GM19035 (cell line): ENCODE data around the gene LRRC52.
"Not testable (repeated sequence)": the region's sequence is repeated elsewhere in the genome, so short reads cannot be mapped to it uniquely, and the experiment has no call there.

Source experiments
- ATAC-seq: cut with Tn5 transposase; IDR thresholded peaks from one replicate; pipeline ENCODE4 v1.9.1; 2021; ENCODE audit not compliant: unreplicated experiment

The LRRC52 gene

GRCh38 chr1:165580931-165581871 lies 37.4 kb downstream of the LRRC52 start:
- ATAC-seq = no peak

GRCh38 chr1:165581926-165582325 lies 38.1 kb downstream of the LRRC52 start:
- ATAC-seq = no peak

- no peak for ATAC-seq
Observed at GRCh38 chr1:165586398-165586797, 42.6 kb downstream of the LRRC52 start.

- ATAC-seq = not testable (repeated sequence)
Observed at GRCh38 chr1:165591391-165591790, 47.6 kb downstream of the LRRC52 start.

GRCh38 chr1:165592945-165593823 lies 49.4 kb downstream of the LRRC52 start:
- ATAC-seq = peak; percentile 41

- ATAC-seq = no peak
Observed at GRCh38 chr1:165595246-165595938, 51.6 kb downstream of the LRRC52 start.

GRCh38 chr1:165597883-165598675 lies 54.3 kb downstream of the LRRC52 start:
- ATAC-seq = peak; percentile 99

- no peak for ATAC-seq
Observed at GRCh38 chr1:165598676-165599059, 54.9 kb downstream of the LRRC52 start.

GRCh38 chr1:165600793-165601192 lies 57.0 kb downstream of the LRRC52 start:
- no peak for ATAC-seq

- ATAC-seq = no peak
Observed at GRCh38 chr1:165603810-165604209, 60.0 kb downstream of the LRRC52 start.

GRCh38 chr1:165605246-165605645 lies 61.4 kb downstream of the LRRC52 start:
- no peak for ATAC-seq

GRCh38 chr1:165606676-165607075 lies 62.9 kb downstream of the LRRC52 start:
- not testable (repeated sequence) for ATAC-seq

GRCh38 chr1:165610866-165611265 lies 67.1 kb downstream of the LRRC52 start:
- ATAC-seq = no peak

- ATAC-seq = no peak
Observed at GRCh38 chr1:165612062-165612461, 68.3 kb downstream of the LRRC52 start.
